GM12873 (cell line): ENCODE results near the gene LINC01488.

Experiments
- CTCF ChIP-seq: IDR thresholded peaks from 2 replicates; pipeline ENCODE4 v1.5.1; 2012; ENCODE audit warnings: low read depth, mild to moderate bottlenecking, moderate library complexity, low read length, control low read depth; ENCODE audit not compliant: insufficient read depth; ENCODE audit errors: missing control alignments

The LINC01488 gene

GRCh38 chr11:69452206-69452987, 29.1 kb upstream of the LINC01488 start:
- TF ChIP-seq CTCF: no peak

GRCh38 chr11:69453151-69453550, 28.3 kb upstream of the LINC01488 start:
- TF ChIP-seq CTCF: no peak

- no peak for TF ChIP-seq CTCF
These were observed 27.4 kb upstream of the LINC01488 start for GRCh38 chr11:69454018-69454417.

GRCh38 chr11:69455969-69456368, 25.5 kb upstream of the LINC01488 start:
- no peak for TF ChIP-seq CTCF

GRCh38 chr11:69456712-69457111, 24.8 kb upstream of the LINC01488 start:
- TF ChIP-seq CTCF: no peak

- no peak for TF ChIP-seq CTCF
These were observed 21.5 kb upstream of the LINC01488 start for GRCh38 chr11:69459848-69460539.

GRCh38 chr11:69460540-69461257, 20.8 kb upstream of the LINC01488 start:
- TF ChIP-seq CTCF: no peak
